GM21526 (cell line): ENCODE data around the gene PLEKHF1.

Source experiments
- ATAC-seq: cut with Tn5 transposase; IDR thresholded peaks from one replicate; pipeline ENCODE4 v1.9.1; 2021; ENCODE audit warnings: moderate library complexity; ENCODE audit not compliant: unreplicated experiment, low FRiP score

The PLEKHF1 gene

GRCh38 chr19:29634002-29634401 is 31.3 kb upstream of the PLEKHF1 start:
- ATAC-seq = no peak

GRCh38 chr19:29634423-29635130 is 30.7 kb upstream of the PLEKHF1 start:
- ATAC-seq = no peak

- no peak for ATAC-seq
Measured at GRCh38 chr19:29635963-29636362, 29.3 kb upstream of the PLEKHF1 start.

- ATAC-seq = no peak
Measured at GRCh38 chr19:29636553-29637360, 28.5 kb upstream of the PLEKHF1 start.

- ATAC-seq = no peak
Measured at GRCh38 chr19:29639086-29639485, 26.2 kb upstream of the PLEKHF1 start.

- no peak for ATAC-seq
Measured at GRCh38 chr19:29640231-29640630, 25.0 kb upstream of the PLEKHF1 start.

- no peak for ATAC-seq
Measured at GRCh38 chr19:29641597-29641996, 23.7 kb upstream of the PLEKHF1 start.

- ATAC-seq = no peak
Measured at GRCh38 chr19:29643361-29643935, 21.8 kb upstream of the PLEKHF1 start.

- no peak for ATAC-seq
Measured at GRCh38 chr19:29644210-29644609, 21.1 kb upstream of the PLEKHF1 start.

GRCh38 chr19:29645491-29645867 is 19.8 kb upstream of the PLEKHF1 start:
- ATAC-seq = no peak

- ATAC-seq = no peak
Measured at GRCh38 chr19:29645911-29646310, 19.4 kb upstream of the PLEKHF1 start.

GRCh38 chr19:29650772-29651387 is 14.4 kb upstream of the PLEKHF1 start:
- no peak for ATAC-seq

- no peak for ATAC-seq
Measured at GRCh38 chr19:29651622-29652394, 13.5 kb upstream of the PLEKHF1 start.

- ATAC-seq = no peak
Measured at GRCh38 chr19:29653398-29653797, 11.9 kb upstream of the PLEKHF1 start.

- no peak for ATAC-seq
Measured at GRCh38 chr19:29655648-29656335, 9.5 kb upstream of the PLEKHF1 start.

- no peak for ATAC-seq
Measured at GRCh38 chr19:29658221-29658991, 6.9 kb upstream of the PLEKHF1 start.

- ATAC-seq = no peak
Measured at GRCh38 chr19:29660835-29661234, 4.4 kb upstream of the PLEKHF1 start.

- no peak for ATAC-seq
Measured at GRCh38 chr19:29662278-29662603, 3.0 kb upstream of the PLEKHF1 start.
